GM23338 (cell line): Measurements from ENCODE around the gene RPTOR. TPM values are rescaled to one million over a fixed set of nuclear protein-coding genes. Genes with fewer than 3 reads are reported as not detected.
A peak's percentile ranks its signal among the peaks of the same experiment; 100 is the strongest.

ENCODE experiments used
- ATAC-seq: fragments of 200-7000 bp; cut with Tn5 transposase; 3 replicates; pipeline ENCODE4 v1.9.1; 2020
- DNase-seq: peaks from one replicate; pipeline ENCODE4 v3.0.0-alpha.2; 2015; ENCODE audit warnings: low spot score
- H2AFZ ChIP-seq: fragments of 200-600 bp; sonication (generic); 2 replicates; pipeline ENCODE4 v1.8.0; 2016; ENCODE audit warnings: antibody characterized with exemption, mild to moderate bottlenecking, moderate library complexity
- H3F3A ChIP-seq: fragments of 200-600 bp; sonication (generic); replicated peaks from 2 replicates; pipeline ENCODE4 v1.8.0; 2017; ENCODE audit warnings: antibody characterized with exemption, mixed run types, low read depth
- H3K27ac ChIP-seq: fragments of 200-600 bp; sonication (generic); 2 replicates; pipeline ENCODE4 v1.6.1; 2016; ENCODE audit warnings: low read depth
- H3K27me3 ChIP-seq: fragments of 200-600 bp; sonication (generic); 2 replicates; pipeline ENCODE4 v1.8.0; 2016; ENCODE audit warnings: mild to moderate bottlenecking, mixed run types, moderate library complexity; ENCODE audit not compliant: insufficient read depth
- H3K36me3 ChIP-seq: fragments of 200-600 bp; sonication (generic); 2 replicates; pipeline ENCODE4 v1.8.0; 2016; ENCODE audit warnings: mild to moderate bottlenecking; ENCODE audit not compliant: insufficient read depth
- H3K4me1 ChIP-seq: fragments of 200-600 bp; sonication (generic); 2 replicates; pipeline ENCODE4 v1.8.0; 2016; ENCODE audit warnings: mild to moderate bottlenecking, moderate library complexity; ENCODE audit not compliant: insufficient read depth
- H3K4me2 ChIP-seq: fragments of 200-600 bp; sonication (generic); 2 replicates; pipeline ENCODE4 v1.7.1; 2017; ENCODE audit warnings: mixed run types
- H3K4me3 ChIP-seq: fragments of 200-600 bp; sonication (generic); 2 replicates; pipeline ENCODE4 v1.6.1; 2016; ENCODE audit warnings: mixed run types
- H3K79me2 ChIP-seq: fragments of 200-600 bp; sonication (generic); replicated peaks from 2 replicates; pipeline ENCODE4 v1.8.0; 2017; ENCODE audit warnings: mild to moderate bottlenecking; ENCODE audit not compliant: insufficient read depth
- H3K9me2 ChIP-seq: fragments of 200-600 bp; sonication (generic); 2 replicates; pipeline ENCODE4 v1.8.0; 2017; ENCODE audit not compliant: insufficient read depth
- H4K20me1 ChIP-seq: fragments of 200-600 bp; sonication (generic); replicated peaks from 2 replicates; pipeline ENCODE4 v1.8.0; 2017; ENCODE audit warnings: mild to moderate bottlenecking; ENCODE audit not compliant: insufficient read depth
- H3K27ac Mint-ChIP-seq: 2 replicates; pipeline ENCODE4 v1.8.0; 2020; ENCODE audit warnings: inconsistent platforms, mild to moderate bottlenecking, moderate library complexity, mixed read lengths
- H3K27me3 Mint-ChIP-seq: 3 replicates; pipeline ENCODE4 v1.8.0; 2022; ENCODE audit warnings: low read depth, mild to moderate bottlenecking, moderate library complexity, mixed read lengths, inconsistent platforms; ENCODE audit not compliant: insufficient read depth, poor library complexity
- H3K36me3 Mint-ChIP-seq: 3 replicates; pipeline ENCODE4 v1.8.0; 2021; ENCODE audit warnings: low read depth, mild to moderate bottlenecking, inconsistent platforms, moderate library complexity, mixed read lengths
- H3K4me1 Mint-ChIP-seq: 3 replicates; pipeline ENCODE4 v1.8.0; 2020; ENCODE audit warnings: mild to moderate bottlenecking, inconsistent platforms, mixed read lengths
- H3K4me3 Mint-ChIP-seq: 3 replicates; pipeline ENCODE4 v1.8.0; 2021; ENCODE audit warnings: moderate library complexity, mild to moderate bottlenecking, inconsistent platforms, mixed read lengths
- H3K9me3 Mint-ChIP-seq: 3 replicates; pipeline ENCODE4 v1.8.0; 2020; ENCODE audit warnings: moderate library complexity, mild to moderate bottlenecking, inconsistent platforms, mixed read lengths
- CREB1 ChIP-seq: fragments of 250-450 bp; sonication (Bioruptor Pico); IDR thresholded peaks from 2 replicates; pipeline ENCODE4 v1.5.0; 2020; ENCODE audit warnings: low read depth, mild to moderate bottlenecking, moderate library complexity
- CTCF ChIP-seq, 2 experiments: fragments of 200-600 bp in 1 of 2; sonication (generic) in 1 of 2; conservative IDR thresholded peaks; 2 replicates each; pipeline versions ENCODE4 v1.5.1 to v1.6.1; 2016 to 2017; ENCODE audit warnings: antibody characterized with exemption in 2 of 2, low read depth in 2 of 2, mild to moderate bottlenecking in 2 of 2, moderate library complexity in 1 of 2
- ETS1 ChIP-seq: IDR thresholded peaks from 2 replicates; pipeline ENCODE4 v1.6.1; 2016; ENCODE audit warnings: antibody characterized with exemption
- EZH2 ChIP-seq: fragments of 200-600 bp; sonication (generic); IDR thresholded peaks from one replicate; pipeline ENCODE4 v1.8.0; 2017; ENCODE audit warnings: antibody characterized with exemption, mild to moderate bottlenecking, low read depth; ENCODE audit not compliant: unreplicated experiment
- EZH2phosphoT487 ChIP-seq: fragments of 200-600 bp; sonication (generic); IDR thresholded peaks from one replicate; pipeline ENCODE4 v1.8.1; 2018; ENCODE audit warnings: antibody characterized with exemption; ENCODE audit not compliant: unreplicated experiment
- JUNB ChIP-seq: IDR thresholded peaks from one replicate; pipeline ENCODE4 v1.6.1; 2016; ENCODE audit warnings: antibody characterized with exemption; ENCODE audit not compliant: unreplicated experiment
- NANOG ChIP-seq: IDR thresholded peaks from 2 replicates; pipeline ENCODE4 v1.6.1; 2016; ENCODE audit warnings: antibody characterized with exemption, borderline replicate concordance
- POLR2AphosphoS5 ChIP-seq: IDR thresholded peaks from 2 replicates; pipeline ENCODE4 v1.6.1; 2016; ENCODE audit warnings: antibody characterized with exemption, low read depth
- REST ChIP-seq: IDR thresholded peaks from one replicate; pipeline ENCODE4 v1.6.1; 2018; ENCODE audit warnings: antibody characterized with exemption; ENCODE audit not compliant: unreplicated experiment
- STAT1 ChIP-seq: IDR thresholded peaks from one replicate; pipeline ENCODE4 v1.6.1; 2016; ENCODE audit warnings: antibody characterized with exemption; ENCODE audit not compliant: unreplicated experiment
- ZNF114 ChIP-seq: fragments of 250-450 bp; sonication (Bioruptor Pico); IDR thresholded peaks from 2 replicates; pipeline ENCODE4 v1.5.0; 2020; ENCODE audit warnings: mild to moderate bottlenecking, moderate library complexity
- ZNF331 ChIP-seq: fragments of 250-450 bp; sonication (Bioruptor Pico); IDR thresholded peaks from 2 replicates; pipeline ENCODE4 v1.5.0; 2020; ENCODE audit warnings: low read depth, mild to moderate bottlenecking, moderate library complexity
- ZNF462 ChIP-seq: fragments of 250-450 bp; sonication (Bioruptor Pico); IDR thresholded peaks from 2 replicates; pipeline ENCODE4 v1.5.0; 2020; ENCODE audit warnings: mild to moderate bottlenecking, moderate library complexity
- polyA plus RNA-seq: library from polyadenylated mRNA; unstranded; fragments of >200 nt; fragmentation: Nextera tagmentation; extraction: Ambion mirVana; gene quantifications from 2 replicates; pipeline ENCODE4 v1.2.1, GENCODE V29; 2016
- total RNA-seq: library from RNA; depleted of rRNA; stranded (reverse); fragments of >200 nt; shearing (Covaris generic); gene quantifications from 2 replicates; pipeline ENCODE4 v1.2.3, GENCODE V29; 2014

RPTOR gene
- total and polyA plus RNA-seq, 2 experiments from 2014 or later, result 9.5 to 38.0 TPM

DNA sequence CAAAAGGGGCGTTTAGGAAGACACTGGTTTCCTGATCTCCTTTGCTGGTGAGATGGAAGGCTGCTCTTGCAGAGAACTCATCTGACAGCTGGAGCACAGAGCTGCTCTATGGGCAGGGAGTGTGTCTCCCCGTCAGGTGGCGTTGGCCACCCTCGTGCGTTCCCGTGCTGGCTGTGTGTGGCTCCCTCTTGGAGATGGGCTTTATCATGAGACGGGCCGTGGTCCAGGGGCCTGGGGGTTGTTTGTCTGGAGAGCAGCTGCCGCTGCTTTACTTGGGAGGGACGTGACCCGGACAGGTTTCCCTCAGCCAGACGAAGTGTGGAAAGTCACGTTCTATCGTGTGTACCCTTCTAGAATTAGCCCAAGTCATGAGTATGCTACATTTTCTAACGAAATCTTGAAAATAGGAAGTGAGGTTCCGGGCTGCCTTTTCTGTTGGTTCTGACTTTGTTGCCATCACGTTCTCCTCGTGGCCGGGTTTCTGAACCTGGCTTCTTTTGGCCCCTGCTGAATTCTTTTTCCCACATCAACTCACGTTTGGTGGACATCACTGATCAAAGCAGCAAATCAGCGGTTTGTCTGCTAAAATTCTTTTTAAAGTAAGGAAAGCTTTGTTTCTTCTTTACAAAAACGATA, 341.4 kb downstream of the RPTOR start:
- no peaks in the 10 kb centered on the region for H3K4me1 ChIP-seq
- Mint-ChIP-seq H3K4me1 (no peaks in the 10 kb centered on the region), H3K27me3 (peaks cover 2% of the 10 kb centered on the region), H3K4me3 (no peak overlapping the region), H3K9me3 (no peaks in the 10 kb centered on the region), H3K36me3 (peaks cover 12% of the 10 kb centered on the region), H3K27ac (peak overlapping the region; percentile 65; the same call in 1 of the 2 replicates)
- no peaks in the 10 kb centered on the region for H3K79me2 ChIP-seq
- ATAC-seq (no peak), DNase-seq (no peak)
- H2AFZ ChIP-seq, result no peak overlapping the region
- H3K36me3 ChIP-seq, result peaks cover 10% of the 10 kb centered on the region
- H3K4me3 ChIP-seq, result no peak overlapping the region
- no peaks in the 10 kb centered on the region for H3F3A ChIP-seq
- TF ChIP-seq ETS1 (no peak), EZH2phosphoT487 (no peak), NANOG (no peak), ZNF114 (no peak), ZNF462 (CRISPR knock-in tag) (no peak), CTCF (conservative IDR thresholded peaks at IDR 0.05; ENCODE audit: low read depth in 2 of 2) (no peak), CREB1 (CRISPR knock-in tag) (no peak), STAT1 (no peak), ZNF331 (CRISPR knock-in tag) (no peak), EZH2 (no peak), REST (no peak), JUNB (no peak), POLR2AphosphoS5 (no peak)
- H3K27ac ChIP-seq, result no peak overlapping the region
- no peak overlapping the region for H3K4me2 ChIP-seq
- no peaks in the 10 kb centered on the region for H3K9me2 ChIP-seq
- 0 out of 2 replicates have a peak, but pooled peaks cover 2% of the 10 kb centered on the region for H4K20me1 ChIP-seq
- no peaks in the 10 kb centered on the region for H3K27me3 ChIP-seq
